Cerebellar nuclear complex (tissue), 1 donor: ENCODE results near the gene GLP1R.
"Not testable (repeated sequence)": the region's sequence is repeated elsewhere in the genome, so short reads cannot be mapped to it uniquely, and the experiment has no call there.

Experiments
- DNase-seq, 2 experiments: peaks; one replicate each; lab custom pipeline; 2025; lab: John Stamatoyannopoulos, UW

The GLP1R gene

GRCh38 chr6:39128106-39128505 is 79.5 kb downstream of the GLP1R start:
- no peak for DNase-seq

GRCh38 chr6:39128832-39129231 is 80.3 kb downstream of the GLP1R start:
- DNase-seq: no peak

GRCh38 chr6:39130691-39131090 is 82.1 kb downstream of the GLP1R start:
- no peak for DNase-seq

DNA sequence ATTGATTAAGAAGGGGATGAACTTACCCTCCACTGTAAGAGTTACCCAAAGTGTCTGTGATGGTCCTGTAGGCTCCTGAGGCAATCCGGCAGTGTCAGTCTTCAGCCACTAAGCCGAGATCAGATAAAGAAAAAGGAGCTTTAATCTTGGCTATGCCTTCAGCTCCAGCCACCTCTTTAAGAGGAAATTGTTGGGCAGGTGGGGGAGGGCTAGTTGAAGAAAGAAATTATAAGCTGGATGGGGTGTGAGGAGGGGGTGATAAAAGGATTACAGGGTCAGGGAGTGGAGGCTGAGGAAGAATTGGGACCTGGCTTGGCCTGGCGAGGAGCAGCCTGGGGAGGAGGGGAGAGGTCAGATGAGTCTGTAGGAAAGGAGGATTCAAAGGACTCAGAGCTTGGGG is 86.2 kb downstream of the GLP1R start:
- not testable (repeated sequence) for DNase-seq

DNA sequence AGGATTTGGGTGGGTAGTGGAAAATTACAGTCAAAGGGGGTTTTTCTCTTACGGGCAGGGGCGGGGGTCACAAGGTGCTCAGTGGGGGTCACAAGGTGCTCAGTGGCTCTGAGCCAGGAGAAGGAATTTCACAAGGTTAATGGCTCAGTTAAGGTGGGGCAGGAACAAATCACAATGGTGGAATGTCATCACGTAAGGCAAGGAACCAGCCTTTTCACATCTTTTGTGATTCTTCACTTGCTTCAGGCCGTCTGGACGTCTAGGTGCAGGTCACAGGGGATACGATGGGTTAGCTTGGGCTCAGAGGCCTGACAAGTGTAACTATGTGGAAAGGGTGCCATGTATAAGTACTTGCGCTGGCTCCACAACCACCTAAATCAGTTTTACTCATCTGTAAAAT is 87.6 kb downstream of the GLP1R start:
- not testable (repeated sequence) for DNase-seq

GRCh38 chr6:39137245-39137644 is 88.7 kb downstream of the GLP1R start:
- no peak for DNase-seq
